GM10847 (cell line): ENCODE results near the gene BRSK1.
A peak's percentile ranks its signal among the peaks of the same experiment; 100 is the strongest.

Experiments used
- POLR2A ChIP-seq: IDR thresholded peaks from 2 replicates; pipeline ENCODE4 v1.6.1; 2011; ENCODE audit not compliant: insufficient read length; ENCODE audit errors: extremely low read depth

Gene BRSK1

DNA sequence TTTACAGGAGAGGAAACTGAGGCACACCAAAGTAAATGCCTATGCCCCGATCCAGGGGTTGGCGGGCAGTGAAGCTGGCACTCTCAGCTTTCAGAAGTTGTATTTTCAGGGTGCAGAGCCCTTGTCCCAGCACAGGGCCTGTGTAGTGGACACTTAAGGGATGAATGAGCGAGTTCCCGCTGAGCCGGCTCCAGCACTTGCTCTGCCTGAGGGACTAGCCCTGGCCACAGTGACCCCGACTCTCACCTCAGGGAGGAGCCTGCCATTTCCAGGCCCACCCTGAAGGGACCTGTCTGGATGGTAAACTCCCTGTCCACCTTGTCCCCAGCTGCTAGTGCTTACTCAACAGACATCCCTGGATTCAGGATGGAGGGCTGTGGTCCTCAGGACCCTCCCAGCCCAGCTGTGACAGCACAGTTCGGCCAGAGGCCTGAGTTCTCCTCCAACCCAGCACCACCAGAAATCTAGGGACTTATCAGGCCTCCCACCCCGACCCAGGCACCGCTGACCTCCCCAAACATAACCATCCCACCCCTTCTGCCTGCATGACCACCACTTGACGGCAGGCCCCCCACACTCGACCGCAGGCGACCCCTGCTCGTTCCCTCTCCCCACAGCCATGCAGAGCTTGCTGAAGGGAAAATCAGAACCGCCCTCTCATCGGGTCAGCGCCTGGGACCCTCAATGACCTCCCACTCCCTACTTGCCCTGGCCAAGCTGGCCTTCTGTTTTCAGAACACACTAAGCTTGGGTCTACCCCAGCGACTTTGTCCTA lies 33.3 kb upstream of the BRSK1 start:
- no peak for TF ChIP-seq POLR2A

DNA sequence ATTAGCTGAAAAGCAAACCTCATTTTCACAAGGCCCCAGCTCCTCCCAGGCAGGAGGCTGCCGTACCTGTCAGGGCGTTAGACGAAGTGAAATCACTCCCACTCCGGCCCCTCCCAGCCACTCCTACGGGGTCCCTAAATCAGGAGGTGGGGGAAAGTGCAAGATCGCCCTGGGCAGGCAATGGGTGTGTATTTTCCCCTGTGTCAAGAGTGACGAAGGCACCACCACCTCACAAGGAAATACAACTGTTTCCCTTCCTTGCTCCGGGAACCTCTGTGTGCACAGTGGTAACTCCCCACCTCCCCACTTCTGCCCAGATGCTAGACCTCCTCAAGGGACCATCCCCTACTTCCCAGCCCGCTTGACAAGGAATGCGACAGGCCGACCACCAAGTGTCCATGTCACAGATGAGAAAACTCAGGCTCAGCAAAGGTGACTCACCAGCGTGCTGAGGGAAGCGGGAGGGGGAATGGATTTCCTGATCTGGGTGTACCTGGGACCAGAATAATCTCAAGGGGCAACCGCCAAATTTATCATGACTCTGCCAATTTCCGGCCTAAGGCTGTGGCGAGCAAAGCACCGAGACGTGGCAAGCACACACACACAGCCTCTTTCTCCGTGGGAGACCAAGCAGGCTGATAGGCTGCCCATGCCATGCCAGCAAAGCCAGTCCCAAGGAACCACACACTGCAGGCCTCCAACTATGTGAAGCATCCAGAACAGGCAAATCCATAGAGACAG lies 32.3 kb upstream of the BRSK1 start:
- no peak for TF ChIP-seq POLR2A

DNA sequence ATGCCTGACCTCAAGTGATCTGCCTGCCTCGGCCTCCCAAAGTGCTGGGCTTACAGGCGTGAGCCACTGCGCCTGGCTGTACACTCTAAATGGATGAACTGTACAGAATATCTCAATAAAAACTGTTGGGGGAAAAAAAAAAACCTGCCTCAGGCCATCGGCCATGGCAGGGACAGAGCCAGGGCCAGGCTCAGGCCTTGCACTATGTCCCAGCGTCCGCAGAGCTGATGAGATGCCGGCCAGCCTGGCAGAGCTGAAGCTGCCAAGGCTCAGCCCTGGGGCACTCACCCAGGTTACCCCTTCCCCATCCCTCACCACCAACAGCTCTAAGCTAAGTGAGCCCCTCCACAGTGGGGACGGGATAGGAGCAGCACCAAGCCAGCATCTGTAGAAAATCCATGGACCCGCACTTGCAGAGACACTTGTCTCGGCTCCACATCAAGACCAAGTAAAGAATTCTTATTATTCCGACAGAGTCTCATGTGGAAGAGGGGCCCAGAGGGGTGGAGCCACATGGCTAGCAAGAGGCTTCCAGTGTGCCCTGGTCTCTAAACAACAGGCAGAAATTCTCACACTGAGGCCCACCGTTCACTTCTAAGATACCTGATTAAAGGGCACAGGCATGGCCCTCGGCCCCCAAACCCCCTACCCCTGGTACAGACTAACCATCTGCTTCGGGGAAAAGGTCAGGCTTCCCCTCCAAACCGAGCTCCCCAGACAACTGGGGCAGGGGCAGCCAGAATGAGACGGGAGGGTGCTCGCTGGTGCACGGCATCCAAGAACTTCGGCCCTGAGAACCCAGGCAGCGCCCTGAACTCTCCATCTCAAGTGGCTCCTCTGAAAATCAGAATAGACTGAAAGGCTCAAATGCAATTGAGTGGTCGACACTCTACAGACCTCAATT lies 30.8 kb upstream of the BRSK1 start:
- TF ChIP-seq POLR2A, result no peak

DNA sequence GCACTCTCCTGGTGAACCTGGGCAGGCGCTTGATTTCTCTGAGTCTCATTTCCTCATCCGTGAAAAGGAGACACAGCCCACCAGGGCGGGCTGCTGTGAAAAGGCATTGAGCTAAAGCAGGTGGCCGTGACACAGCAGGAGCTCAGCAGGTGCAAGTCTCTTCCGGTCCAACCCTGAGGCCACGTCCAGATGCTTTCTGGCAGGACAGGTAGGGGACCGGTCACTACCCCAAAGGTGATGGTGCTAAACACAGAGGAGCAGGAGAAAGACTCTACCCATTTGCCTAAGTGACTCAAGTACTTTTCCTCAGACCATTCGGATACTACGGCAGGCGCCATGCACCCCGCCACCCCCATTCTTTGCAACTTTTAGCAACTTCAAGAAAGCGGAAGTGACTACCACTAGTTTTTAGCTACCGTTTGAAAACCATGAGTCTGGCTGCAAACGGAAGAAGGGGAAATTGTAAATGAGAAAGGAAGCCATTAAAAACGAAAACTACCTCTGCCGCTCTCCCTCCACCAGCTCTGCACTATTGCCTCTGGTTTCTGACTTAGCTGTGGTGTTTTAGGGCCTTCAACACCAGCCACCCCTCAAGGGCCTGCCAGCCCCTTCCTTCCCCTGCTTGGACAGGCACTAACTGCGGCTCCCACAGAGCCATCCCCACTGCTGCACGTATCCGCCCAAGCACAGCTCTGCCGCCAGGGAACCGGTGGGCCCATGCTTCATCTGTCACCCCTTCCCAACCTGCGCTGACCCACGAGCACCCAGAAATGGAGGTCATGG lies 29.8 kb upstream of the BRSK1 start:
- peak; percentile 19 for TF ChIP-seq POLR2A

DNA sequence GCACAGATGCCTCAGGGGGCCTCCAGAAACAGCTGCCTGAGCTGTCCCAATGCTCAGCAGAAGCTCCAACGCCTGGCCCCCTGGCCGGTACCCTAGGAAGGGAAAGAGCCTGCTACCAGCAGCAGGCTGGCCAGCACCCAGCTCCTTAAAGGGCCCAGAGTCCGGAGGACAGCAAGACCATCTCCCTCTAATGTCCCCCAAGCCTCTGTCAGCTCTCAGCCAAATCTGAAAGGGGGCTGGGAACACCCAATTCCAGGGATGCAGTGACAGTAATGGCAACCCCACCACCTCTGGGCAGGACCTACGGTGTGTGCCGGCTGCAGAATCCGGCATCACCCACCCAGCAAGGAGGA lies 29.2 kb upstream of the BRSK1 start:
- no peak for TF ChIP-seq POLR2A

DNA sequence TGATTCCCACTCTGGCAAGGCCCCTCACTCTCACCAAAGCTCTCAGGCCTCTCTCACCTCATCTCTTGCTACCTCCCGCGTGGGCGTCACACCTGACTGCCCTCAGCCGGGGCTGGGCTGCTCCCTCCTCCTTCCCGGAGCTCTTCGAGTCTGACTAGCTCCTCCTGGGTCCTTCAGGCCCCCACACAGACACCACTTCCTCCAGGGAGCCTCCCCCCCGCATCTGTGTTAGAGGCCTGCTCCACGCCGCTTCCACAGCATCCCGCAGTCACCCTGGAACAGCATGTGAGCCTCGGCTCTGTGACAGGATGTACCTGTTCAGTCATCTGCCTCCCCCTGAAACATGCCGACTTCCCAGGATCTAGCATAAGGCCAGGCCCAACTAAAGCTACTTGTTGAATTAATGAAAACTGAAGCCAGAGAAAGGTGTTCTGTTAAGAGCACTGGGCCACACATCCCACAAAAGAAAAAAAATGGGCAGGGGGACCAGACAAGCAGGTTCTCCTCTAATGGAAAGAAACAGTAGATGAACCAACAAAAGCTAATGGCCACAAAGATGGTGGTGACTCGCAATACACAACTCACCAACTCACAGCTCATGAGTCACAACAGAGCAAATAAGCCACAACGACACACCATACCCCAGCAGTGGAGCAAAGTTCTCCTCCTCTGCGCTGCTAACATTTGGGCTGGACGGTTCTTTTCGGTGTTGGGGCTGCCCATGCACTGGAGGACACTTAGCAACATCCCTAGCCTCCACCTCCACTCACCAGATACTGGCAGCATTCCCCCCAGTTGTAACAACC lies 28.0 kb upstream of the BRSK1 start:
- TF ChIP-seq POLR2A, result peak; percentile 23

DNA sequence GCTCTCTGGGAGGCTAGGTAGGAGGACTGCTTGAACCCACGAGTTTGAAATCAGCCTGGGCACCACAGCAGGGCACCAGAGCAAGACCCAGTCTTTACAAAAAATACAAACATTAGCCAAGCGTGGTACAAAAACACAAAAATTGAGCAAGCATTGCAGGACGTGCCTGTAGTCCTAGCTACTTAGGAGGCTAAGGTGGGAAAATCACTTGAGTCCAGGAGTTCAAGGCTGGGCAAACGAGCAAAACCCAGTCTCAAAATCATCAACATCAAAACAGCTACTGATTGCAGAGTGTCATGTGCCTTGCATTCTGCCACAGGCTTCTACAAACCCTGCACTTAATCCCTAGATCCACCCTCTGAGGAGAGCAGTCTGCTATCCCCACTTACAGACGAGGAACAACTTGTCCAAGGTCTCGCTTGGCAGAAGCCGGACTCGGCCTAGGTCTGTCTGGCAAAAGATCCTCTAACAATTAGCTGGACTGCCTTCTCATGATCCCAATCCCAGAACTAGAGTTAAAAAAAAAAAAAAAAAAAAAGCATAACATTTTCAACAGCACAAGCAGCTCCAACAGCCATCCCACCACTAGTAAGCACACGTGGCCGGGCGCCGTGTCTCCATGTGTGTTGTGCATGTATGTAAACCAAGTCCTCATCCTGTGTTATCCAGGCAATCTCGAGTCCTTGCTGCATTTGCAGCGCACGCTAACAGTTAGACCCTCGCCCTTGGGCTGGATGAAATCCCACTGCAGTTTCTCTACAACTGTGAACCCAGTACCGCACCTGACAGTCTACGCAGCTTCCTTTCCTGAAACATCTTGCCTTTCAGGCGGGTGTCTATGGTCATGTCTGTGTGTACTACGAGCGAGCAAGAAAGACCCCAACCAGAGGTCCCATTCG lies 27.0 kb upstream of the BRSK1 start:
- no peak for TF ChIP-seq POLR2A

DNA sequence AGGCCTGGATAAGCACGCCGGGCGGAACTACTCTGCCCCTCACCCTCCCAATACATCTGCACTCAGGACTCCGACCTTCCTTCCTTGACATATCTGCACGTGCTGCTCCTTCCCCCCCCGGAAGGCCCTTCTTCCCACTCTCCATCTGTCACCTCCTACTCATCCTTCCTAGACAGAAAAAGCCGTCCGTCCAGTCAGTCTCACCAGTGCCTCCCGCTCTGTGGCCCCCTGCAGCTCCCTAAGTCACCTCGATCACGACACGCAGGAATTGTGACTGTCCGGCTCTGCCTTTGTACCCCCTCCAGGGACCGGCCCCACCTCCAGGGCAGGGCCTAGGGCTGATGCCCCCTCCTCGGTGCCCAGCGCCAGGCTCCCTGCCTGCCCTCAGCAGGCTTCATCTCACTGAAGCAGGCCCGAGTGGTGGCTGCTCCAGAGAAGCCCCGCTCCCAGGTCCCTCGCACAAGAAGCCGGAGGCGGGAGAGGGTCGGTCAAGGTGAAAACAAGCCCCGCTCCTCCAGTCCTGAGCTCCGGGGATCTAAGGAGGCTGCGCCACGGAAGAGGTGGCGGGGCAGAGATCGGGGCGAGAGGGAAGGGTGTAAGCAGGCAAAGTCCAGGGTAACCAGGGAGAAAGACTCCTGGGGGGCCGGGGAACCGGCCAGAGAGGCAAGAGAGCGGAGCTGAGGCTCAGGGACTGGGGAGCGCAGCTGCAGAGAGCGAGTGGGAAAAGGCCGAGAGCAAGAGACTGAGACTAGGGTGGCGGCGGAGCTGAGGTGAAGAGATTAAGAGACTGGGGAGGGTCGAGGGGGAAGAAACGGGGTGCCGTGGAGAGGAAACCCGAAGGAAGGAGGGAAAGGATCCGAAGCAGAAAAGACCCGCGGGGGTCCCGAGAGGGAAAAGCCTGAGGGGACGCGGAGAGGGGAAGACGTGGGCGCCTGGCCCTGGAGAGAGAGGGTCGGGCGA lies 26.1 kb upstream of the BRSK1 start:
- no peak for TF ChIP-seq POLR2A

DNA sequence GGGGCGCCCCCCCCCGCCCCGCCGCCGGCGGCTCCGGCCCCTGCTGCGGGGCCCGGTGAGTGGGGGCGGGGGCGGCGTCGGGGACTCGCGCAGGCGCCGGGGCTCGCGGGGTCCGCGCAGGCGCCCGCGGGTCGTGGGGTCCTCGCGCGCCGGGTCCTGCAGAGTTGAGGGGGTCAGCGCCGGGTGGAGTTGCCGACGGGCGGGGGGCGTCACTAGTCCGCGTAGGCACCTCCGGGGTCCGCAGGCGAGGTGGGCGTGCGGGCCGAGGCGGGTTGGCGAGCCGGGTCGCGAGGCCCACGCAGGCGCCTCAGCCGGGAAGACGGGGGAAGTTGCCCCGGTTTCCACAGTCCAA lies 25.3 kb upstream of the BRSK1 start:
- TF ChIP-seq POLR2A, result no peak

DNA sequence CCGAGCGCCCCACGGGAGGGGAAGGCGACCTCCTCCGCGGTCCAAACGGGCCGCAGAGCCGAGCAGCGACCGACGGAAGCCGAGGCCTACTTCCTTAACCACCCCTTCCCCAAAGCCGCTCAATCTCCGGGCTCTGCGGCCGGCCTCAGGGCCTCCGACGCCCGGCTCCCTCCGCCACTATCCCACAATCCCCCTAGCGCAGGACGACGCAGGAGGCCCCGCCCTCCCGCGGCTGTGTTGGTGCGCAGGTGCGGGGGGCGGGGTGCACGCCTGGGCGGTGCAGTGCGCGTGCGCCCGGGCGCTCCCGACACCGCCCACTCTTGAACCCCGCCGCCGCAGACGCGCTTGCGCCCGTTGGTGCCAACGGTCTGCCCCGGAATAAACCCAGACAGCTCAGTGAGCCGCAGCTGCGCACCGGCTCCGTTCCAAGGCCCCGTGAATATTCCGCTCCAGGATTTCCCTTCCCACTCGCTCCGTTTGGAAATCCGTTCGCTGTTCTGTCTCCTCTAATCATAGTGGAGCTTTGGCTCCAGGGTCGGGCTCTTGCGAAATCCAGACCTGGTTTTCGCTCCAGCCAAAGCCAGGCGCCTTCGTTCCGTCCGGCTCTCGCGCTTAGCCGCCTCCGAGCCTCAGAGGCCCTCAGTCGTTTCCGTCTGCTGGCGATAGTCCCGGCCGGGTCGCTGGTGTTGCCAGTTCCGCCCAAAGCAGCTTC lies 24.8 kb upstream of the BRSK1 start, which contains the start of gene PPP6R1:
Gene PPP6R1, minus strand, starts transcription at position 190 of the 712 bp plus-strand sequence. CDS start 11,914 bp downstream, outside the sequence.
- TF ChIP-seq POLR2A, result peak; percentile 94

DNA sequence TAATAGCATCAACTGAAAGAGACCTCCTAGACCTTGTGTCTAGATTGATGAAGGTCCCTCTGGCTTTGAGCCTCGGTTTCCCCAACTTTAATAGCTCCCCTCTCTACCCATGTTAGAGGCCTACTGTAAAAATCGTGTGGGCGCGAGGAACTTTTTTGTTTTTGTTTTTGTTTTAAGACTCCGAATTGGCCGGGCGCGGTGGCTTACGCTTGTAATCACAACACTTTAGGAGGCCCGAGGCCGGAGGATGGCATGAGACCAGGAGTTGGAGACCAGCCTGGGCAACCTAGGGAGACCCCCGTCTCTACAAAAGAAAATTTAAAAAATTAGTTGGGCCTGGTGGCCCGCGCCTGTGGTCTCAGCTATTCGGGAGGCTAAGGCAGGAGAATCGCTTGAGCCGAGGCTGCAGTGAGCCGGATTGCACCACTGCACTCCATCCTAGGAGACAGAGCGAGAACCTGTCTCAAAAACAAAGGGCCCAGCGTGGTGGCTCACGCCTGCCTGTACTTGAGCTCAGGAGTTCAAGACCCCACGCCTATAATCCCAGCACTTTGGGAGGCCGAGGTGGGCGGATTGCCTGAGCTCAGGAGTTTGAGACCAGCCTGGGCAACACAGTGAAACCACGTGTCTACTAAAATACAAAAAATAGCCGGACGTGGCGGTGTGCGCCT lies 24.1 kb upstream of the BRSK1 start:
- no peak for TF ChIP-seq POLR2A
